IPS DF 4.7 (cell line): ENCODE measurements around the gene CREB1.

Source experiments
- DNase-seq: peaks from one replicate; pipeline ENCODE4 v3.0.0-alpha.2; 2013; ENCODE audit warnings: low spot score; ENCODE audit errors: extremely low read depth

The CREB1 gene

GRCh38 chr2:207503234-207503633 lies 26.5 kb upstream of the CREB1 start:
- no peak for DNase-seq

GRCh38 chr2:207504513-207505170 lies 25.1 kb upstream of the CREB1 start:
- no peak for DNase-seq

GRCh38 chr2:207505171-207505570 lies 24.6 kb upstream of the CREB1 start:
- no peak for DNase-seq

GRCh38 chr2:207505728-207506127 lies 24.0 kb upstream of the CREB1 start:
- no peak for DNase-seq

GRCh38 chr2:207506426-207506825 lies 23.3 kb upstream of the CREB1 start:
- DNase-seq, result no peak

- no peak for DNase-seq
Observed at GRCh38 chr2:207510148-207510547, 19.6 kb upstream of the CREB1 start.

GRCh38 chr2:207511851-207512250 lies 17.9 kb upstream of the CREB1 start:
- no peak for DNase-seq

- no peak for DNase-seq
Observed at GRCh38 chr2:207512356-207512755, 17.4 kb upstream of the CREB1 start.

GRCh38 chr2:207513551-207514257 lies 16.1 kb upstream of the CREB1 start:
- no peak for DNase-seq

- DNase-seq, result no peak
Observed at GRCh38 chr2:207514451-207514850, 15.3 kb upstream of the CREB1 start.

GRCh38 chr2:207515671-207516070 lies 14.1 kb upstream of the CREB1 start:
- DNase-seq, result no peak

- no peak for DNase-seq
Observed at GRCh38 chr2:207516206-207516605, 13.6 kb upstream of the CREB1 start.

GRCh38 chr2:207523005-207523404 lies 6.8 kb upstream of the CREB1 start:
- DNase-seq, result no peak

- no peak for DNase-seq
Observed at GRCh38 chr2:207525296-207525695, 4.5 kb upstream of the CREB1 start.

- DNase-seq, result no peak
Observed at GRCh38 chr2:207528980-207529329, 807 bp upstream of the CREB1 start.

GRCh38 chr2:207530160-207531031 lies 634 bp downstream of the CREB1 start:
- no peak for DNase-seq

- no peak for DNase-seq
Observed at GRCh38 chr2:207531032-207531952, 1.5 kb downstream of the CREB1 start.

- no peak for DNase-seq
Observed at GRCh38 chr2:207532676-207533075, 2.9 kb downstream of the CREB1 start.

- no peak for DNase-seq
Observed at GRCh38 chr2:207533461-207534008, 3.8 kb downstream of the CREB1 start.

GRCh38 chr2:207534417-207534816 lies 4.7 kb downstream of the CREB1 start:
- no peak for DNase-seq

GRCh38 chr2:207539470-207539869 lies 9.7 kb downstream of the CREB1 start:
- no peak for DNase-seq
